ELR (cell line): ENCODE measurements around the gene BRICD5.
A peak's percentile ranks its signal among the peaks of the same experiment; 100 is the strongest.
"Not testable (repeated sequence)": the region's sequence is repeated elsewhere in the genome, so short reads cannot be mapped to it uniquely, and the experiment has no call there.

Source experiments
- DNase-seq: peaks from one replicate; pipeline ENCODE4 v3.0.0-alpha.2; 2015; ENCODE audit warnings: low read depth

Gene BRICD5

GRCh38 chr16:2223221-2223941 is 12.7 kb upstream of the BRICD5 start, which contains the start of gene E4F1:
Gene E4F1, plus strand, starts transcription at chr16:2223591. Its CDS starts 23 bp downstream, at chr16:2223614.
- peak; percentile 99 for DNase-seq

- no peak for DNase-seq
Measured at GRCh38 chr16:2216330-2216729, 5.7 kb upstream of the BRICD5 start.

DNA sequence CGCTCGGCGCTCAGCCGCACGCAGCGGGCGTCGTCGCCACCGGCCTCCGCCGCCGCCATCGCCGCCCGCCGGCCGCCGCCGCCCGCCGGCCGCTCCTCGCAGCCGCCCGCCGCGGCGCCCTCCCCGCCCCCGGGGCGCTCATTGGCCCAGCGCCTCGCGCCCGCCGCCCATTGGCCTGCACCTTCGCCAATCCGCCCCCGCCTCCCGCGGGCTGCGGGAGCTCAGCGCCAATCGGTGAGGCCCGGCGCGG is 4.0 kb upstream of the BRICD5 start, which contains the start of gene PGP:
TSS of gene PGP (minus strand) at position 122 of the 250 bp plus-strand sequence. CDS start at position 59, 63 bp downstream.
- no peak for DNase-seq

DNA sequence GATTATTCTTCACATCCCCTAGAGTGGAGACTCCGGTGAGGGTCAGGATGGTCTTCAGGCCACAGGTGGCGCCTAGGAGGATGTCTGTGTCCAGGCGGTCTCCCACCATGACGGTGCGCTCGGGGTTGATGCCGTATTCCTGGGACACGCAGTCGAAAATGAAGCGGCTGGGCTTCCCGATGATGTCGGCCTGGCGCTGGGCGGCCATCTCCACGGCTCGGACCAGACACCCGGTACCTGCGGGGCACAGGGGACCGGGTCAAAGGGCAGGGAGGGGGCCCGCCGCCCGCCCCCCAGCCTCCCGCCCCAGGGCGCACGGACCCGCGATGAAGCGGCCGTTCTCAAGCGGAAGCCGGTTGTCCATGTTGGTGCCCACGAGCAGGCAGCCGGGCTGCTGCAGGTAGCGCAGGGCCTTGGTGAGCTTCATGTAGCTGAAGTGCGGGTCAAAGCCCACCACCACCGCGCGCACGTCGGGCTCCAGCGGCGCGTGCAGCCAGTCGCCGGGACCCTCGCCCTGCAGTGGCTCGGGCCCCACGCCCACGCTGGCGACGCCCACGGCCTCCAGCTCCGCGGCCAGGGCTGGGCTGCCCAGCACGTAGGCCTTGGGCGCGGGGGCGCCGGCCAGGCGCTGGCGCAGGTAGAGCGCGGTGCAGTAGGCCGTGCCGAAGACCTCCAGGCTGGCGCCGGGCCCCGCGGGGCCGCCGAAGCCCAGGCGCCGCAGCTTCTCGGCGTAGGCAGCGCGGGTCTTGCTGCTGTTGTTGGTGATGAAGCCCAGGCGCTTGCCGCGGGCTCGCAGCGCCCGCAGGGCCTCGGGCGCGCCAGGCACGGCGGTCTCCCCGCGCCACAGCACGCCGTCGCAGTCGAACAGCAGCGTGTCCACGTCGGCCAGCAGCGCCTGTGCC is 3.4 kb upstream of the BRICD5 start:
- DNase-seq: peak; percentile 37

DNA sequence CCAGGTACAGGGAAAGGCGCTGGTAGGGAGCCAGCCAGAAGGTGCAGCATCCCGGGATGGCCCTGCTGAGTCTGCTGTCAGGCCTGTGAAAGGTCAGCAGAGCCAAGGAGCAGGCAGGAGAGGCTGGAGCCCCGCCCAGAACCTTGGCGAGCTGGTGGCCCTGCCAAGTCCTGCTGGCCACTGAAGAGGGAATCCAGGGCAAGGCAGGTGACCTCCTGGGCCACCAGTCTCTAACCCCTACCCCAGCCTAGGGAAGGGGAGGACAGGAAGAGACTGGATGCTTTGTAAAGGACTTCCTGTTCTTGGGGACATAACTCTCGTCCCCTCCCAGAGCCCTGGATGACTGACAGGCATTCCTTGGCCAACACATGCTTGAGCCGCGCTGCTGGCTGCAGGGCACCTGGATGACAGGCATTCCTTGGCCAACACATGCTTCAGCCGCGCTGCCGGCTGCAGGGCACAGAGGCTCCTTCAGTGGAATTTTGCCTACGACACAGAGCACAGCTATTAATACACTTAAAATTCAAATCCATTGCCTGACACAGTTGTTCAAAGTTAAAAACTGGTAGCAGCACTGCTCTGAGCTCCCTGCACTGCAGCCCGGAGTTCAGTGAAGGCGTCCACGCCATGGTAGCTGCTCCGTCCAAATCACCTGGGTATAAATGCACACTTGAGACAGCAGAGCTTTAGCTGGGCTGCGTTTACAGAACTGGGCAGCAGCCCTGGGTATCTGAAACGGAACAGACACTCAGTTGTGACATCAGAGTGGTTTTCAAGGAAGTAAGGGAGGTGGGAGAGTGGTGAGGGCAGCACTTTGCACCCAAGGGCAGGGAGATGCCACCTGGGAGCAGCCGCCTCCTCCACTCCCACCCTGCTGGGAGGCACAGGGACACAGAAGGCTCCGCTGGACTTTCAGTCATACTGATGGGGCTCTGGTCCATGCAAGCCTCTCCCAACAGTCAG is 2.0 kb upstream of the BRICD5 start:
- DNase-seq: no peak

GRCh38 chr16:2211923-2212347 is 1.3 kb upstream of the BRICD5 start:
- no peak for DNase-seq

- no peak for DNase-seq
Measured at GRCh38 chr16:2210009-2210332, 692 bp downstream of the BRICD5 start.

- no peak for DNase-seq
Measured at GRCh38 chr16:2209258-2210008, 1.2 kb downstream of the BRICD5 start.

- DNase-seq: no peak
Measured at GRCh38 chr16:2208772-2209171, 1.9 kb downstream of the BRICD5 start.

DNA sequence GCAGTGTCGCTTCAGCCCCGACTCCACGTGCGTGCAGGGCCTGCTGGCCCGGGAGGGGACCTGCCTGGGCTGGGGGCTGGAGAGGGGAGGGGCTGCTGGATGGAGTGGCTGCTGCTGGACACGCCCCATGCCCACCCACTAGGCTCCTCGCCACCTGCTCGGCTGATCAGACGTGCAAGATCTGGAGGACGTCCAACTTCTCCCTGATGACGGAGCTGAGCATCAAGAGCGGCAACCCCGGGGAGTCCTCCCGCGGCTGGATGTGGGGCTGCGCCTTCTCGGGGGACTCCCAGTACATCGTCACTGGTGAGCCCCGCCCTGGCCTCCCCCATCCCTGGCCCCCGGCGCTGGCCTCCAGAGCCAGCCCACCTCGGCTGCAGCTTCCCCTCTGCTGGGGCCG is 2.4 kb downstream of the BRICD5 start:
- DNase-seq: no peak

DNA sequence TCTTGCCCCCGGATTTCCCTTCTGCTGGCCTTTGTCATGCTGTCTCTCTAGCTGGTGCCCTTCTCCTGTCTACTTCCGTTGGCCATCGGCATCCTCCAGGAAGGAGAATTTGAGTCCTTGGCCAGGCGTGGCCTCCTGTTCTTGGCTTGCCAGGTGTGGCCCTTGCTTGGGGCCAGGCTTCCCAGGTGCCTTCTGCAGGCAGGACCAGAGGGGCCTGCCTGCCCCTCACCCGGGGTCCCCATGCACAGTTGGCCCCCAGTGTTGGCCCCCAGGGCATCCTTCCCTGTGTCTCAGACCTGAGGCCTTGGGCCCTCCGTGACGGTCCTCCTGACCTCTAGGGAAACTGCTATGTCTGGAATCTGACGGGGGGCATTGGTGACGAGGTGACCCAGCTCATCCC is 2.8 kb downstream of the BRICD5 start:
- DNase-seq: no peak

GRCh38 chr16:2206780-2207433 is 3.8 kb downstream of the BRICD5 start:
- no peak for DNase-seq

- no peak for DNase-seq
Measured at GRCh38 chr16:2206420-2206779, 4.3 kb downstream of the BRICD5 start.

- no peak for DNase-seq
Measured at GRCh38 chr16:2205967-2206313, 4.7 kb downstream of the BRICD5 start.

DNA sequence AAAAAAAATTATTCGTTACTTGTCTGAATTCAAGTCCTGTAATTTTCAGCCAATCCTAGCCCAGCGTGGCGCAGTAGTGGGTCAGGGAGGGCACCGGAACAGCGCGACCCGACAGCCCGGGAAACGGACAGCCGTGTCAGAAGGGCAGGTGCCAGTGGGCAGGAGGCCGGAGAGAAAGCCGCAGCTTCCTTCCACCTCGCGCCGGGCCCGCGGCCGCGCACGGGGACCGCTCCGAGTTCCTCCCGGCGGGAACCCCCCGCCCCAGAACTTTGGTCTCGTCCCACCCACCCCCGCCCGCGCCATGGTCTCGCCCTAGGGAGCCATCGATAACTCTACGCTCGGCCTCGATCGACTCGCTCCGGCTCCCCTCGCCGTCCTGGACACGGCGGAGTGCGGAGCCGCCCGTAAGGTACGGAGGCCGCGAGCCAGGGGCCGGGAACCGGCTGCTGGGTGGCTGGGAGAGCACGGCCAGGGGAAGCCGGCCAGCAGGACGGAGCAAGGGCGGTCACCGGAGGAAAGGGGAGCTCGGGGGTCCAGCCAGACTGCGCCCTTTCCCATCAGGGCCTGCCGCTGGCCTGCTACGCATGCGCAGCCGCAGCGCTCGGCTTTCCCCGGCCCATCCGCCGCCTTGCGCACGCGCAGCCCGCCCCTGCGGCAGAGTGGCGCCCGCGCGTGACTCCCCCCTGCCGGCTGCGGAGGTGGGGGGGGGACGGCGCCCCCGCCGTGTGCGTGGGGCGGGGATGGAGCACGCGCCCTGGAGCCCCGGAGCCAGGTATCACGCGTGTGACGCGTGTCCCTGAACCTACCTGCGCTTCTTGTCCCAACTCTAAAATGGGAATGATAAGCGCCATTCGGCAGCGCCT is 5.3 kb downstream of the BRICD5 start, which contains the start of gene MLST8:
TSS of gene MLST8 (plus strand) at position 351 of the 863 bp plus-strand sequence. CDS start 632 bp downstream, outside the sequence.
- peak; percentile 85 for DNase-seq

GRCh38 chr16:2204416-2205103 is 6.1 kb downstream of the BRICD5 start:
- no peak for DNase-seq

GRCh38 chr16:2203119-2203688 is 7.5 kb downstream of the BRICD5 start:
- DNase-seq: not testable (repeated sequence)

GRCh38 chr16:2200313-2200712 is 10.3 kb downstream of the BRICD5 start:
- DNase-seq: no peak

DNA sequence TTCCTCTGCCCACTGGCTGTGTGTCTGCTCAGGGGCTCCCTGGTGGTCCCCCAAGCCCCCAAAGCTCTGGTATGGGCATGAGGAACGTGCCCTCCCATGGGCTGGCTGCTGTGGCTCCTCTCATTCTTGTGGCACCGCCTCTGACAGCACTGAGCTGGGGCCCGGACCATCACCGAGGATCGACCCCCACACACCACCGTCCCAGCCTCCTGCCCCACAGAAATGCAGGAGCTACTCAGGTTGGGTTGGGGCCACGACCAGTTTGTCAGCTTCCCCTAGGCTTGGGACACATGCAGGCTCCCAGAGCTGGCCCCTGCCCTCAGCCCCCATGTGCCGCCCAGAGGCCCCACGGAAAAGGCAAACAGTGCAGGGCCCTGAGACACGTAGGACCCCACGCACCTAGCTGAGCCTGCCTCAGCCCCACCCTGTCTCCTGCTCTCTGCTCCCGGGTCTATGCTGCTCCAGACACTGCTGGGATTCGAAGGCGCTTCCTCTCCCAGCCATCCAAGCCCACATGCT is 11.0 kb downstream of the BRICD5 start:
- no peak for DNase-seq
